ENCODE results near the gene CACNA1E.

CACNA1E gene

GRCh38 chr1:181485287-181486097 lies 2.2 kb downstream of the CACNA1E start:
- DNase-seq = peak; percentile 90

DNA sequence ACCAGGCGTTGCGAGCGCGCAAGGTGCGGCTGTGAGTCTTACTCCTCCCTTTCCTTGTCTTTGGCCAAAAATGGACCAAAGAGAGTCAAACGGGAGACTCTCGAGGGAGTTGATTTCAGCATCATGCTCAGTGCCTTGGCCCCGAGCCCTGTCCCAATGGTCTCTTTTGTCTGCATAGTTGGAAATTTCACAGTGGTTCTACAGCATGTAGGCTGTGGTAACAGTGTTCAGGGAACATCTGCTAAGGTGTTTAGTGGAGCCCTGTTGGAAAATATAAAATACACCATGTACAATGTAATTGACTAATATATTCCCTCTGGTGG lies 2.7 kb downstream of the CACNA1E start:
- no peak for DNase-seq

DNA sequence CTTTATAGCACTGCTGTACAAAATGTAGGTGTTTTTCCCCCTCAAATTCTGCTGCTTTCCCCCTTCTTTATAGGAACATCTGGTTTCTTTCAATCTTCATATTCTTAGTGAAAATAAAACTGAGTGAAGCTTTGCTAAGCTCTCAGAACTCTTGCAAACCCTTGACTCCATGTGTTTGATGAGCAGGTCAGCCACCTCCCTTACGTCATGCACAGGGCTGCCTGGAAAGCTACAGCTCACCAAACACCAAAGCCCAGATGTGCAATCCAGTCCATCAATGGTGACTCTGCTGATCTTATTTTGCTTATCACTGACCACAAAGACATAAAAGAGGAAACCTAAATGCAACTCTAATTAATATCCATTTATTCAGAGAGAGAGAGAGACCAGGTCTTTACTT lies 5.5 kb downstream of the CACNA1E start:
- no peak for DNase-seq

- no peak for DNase-seq
These were observed 7.0 kb downstream of the CACNA1E start for GRCh38 chr1:181490276-181490675.

DNA sequence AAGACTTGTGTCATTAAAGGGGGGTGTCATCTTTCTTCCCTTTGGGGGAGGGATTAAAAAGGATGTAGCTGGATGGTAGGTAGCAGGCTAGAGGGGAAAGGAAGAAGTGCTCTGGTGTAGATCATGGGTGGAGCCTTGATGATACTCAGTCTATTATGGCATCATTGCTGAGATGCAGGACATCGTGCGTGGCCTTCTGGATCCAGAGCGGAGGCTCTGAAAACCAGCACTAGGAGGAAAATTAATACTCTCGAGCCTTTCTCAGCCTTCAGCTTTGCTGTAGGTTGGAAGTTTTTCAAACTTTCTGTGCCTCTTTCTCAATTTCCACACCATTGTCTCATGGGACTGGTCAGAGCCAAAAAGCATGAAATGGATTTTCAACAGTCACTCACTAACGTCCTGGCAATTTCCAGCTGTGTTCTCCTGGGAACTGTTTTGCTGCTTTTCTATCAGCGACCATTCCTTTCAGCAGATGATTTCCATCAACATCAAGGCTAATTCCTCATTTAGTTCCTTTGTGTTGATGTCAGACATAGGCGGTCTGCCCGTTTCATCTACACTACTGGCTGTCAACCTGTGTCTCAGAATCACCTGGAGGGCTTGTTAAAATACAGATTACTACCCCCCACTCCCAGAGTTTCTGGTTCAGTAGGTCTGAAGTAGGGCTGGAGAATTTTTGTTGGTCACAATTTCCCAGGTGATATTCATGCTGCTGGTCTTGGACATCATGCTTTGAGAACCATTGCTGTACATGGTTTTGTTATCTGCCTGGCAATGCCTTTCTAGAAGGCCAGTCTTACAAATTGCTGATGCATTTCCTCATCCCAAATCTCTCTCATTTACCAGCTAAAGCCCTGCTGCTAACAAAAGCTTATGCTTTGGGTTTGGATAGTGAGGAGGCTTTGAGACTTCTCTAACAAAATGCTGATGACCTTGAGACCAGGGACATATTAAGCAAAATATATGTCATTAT lies 7.7 kb downstream of the CACNA1E start:
- no peak for DNase-seq

DNA sequence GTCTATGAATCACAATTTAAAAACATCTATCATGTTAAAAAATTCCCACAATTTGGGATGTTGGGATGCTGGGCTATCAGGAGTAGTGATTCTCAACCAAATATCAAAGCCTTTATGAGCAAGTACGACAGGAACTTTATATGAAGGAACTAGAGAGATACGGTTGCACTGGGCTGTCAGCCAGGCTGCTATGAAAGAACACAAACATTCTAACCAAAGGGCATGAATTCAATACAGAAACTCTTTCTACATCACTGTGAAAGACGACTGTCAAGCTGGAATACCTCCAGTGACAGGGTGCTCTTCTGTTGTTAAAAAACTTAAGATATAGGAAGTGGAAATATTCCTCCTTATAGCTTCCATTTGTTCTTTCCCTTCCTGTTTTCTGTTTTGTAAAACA lies 9.8 kb downstream of the CACNA1E start:
- DNase-seq = no peak

- DNase-seq = no peak
These were observed 10.6 kb downstream of the CACNA1E start for GRCh38 chr1:181493885-181494284.

DNA sequence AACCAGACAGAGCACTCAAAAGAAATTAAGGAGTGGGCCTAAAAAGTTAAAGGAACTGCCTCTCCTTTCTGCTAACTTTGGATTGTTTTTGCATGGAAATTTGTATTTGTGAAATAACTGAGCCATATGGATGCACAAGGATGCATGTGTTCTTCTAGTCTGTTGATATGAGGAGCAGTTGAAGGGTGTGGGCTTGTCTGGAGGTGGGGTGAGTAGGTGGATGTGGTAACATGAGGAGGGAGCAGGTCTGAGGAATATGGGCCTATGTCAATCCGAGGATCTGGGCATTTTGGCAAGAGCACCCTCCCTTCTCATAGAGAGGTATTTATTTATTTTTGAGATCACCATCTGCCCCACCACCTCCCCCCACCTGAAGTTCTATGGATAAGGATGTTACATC lies 13.4 kb downstream of the CACNA1E start:
- no peak for DNase-seq

- no peak for DNase-seq
These were observed 14.6 kb downstream of the CACNA1E start for GRCh38 chr1:181497870-181498269.

- no peak for DNase-seq
These were observed 16.5 kb downstream of the CACNA1E start for GRCh38 chr1:181499825-181500224.

GRCh38 chr1:181500636-181501035 lies 17.3 kb downstream of the CACNA1E start:
- DNase-seq = no peak

DNA sequence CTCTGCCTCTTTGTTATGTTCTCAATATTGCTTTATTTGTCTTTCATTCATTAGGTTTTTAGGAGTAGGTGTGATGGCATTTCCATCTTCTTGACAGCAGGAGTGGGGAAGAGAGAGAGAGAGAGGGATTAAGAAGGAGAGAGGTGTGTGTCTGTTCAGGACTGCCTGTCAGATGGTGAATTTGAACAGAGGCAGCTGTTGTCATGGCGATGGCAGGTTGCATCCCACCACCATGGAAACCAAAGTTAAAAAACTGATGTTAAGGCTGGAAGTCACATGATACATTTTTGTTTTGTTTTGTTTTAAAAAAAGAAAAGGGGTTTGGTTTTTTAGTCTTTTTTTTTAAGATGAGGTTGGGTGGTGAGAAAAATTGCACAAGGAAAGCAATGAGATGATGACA lies 18.3 kb downstream of the CACNA1E start:
- no peak for DNase-seq

DNA sequence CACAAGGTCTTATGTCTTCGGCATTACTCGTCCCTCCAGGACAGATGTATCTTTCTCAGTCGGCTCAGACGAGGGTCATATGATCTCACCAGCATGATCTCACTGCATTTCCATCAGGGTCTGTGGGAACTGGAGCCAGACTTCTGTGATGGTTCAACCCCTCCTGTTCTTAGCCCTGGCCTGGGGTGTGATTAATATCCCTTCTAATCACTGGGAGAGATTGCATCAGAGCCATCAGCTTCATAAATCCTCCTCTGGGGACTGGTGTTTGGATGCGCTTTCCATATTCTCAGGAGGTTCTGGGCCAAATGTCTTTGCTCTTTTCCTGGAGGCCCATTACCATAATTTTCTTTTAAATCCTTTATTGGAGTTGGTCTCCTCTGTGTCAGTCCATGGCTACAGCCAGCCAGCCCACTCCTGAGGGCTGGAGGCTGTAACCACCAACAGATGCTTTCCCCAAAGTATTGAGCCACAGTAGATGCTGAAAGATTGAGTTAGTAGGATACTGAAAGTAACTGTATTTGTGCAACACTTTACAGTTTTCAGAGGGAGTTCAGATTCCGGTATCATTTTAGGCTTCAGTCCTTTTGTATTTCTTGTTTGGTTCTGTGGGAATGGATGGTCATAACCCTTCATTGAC lies 20.0 kb downstream of the CACNA1E start:
- DNase-seq = no peak

- DNase-seq = peak; percentile 46
These were observed 21.1 kb downstream of the CACNA1E start for GRCh38 chr1:181504399-181504842.

DNA sequence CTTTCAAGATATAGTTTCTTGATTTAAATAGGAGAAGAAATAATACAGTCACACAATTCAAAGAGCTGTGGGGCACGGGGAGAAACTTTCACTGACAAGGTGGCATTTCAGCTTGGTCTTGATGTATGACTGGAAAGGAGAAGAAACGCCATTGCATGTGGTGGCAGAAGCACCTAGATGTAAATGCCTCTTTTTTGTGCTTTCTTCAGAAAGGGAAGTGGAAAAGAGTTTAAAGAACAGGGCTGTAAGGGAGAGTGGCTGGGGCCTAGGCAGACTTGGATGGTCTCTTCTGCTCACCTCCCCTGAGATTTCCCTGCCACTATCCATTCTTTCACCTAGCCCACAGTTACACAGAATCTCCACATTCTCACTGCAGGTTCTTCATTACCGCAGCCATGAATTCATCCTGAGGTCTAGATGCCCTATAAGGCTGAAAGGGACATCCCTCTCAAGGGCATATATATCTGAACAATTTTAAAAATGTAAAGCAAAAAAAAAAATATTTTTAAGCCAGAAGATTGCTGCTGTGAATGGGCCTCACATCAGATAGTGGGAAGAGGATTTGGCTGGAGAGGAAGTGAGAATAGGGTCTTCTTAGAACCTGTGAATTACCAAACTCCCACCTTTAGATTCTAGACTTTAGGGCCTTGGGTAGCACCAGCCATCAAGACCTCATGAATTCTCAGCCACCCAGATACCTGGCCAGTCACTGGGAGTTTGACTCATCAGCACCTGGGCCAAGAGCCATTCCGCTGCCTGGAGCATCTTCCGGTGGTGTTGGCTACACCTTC lies 23.4 kb downstream of the CACNA1E start:
- DNase-seq = no peak

GRCh38 chr1:181508486-181509165 lies 25.3 kb downstream of the CACNA1E start:
- DNase-seq = no peak

DNA sequence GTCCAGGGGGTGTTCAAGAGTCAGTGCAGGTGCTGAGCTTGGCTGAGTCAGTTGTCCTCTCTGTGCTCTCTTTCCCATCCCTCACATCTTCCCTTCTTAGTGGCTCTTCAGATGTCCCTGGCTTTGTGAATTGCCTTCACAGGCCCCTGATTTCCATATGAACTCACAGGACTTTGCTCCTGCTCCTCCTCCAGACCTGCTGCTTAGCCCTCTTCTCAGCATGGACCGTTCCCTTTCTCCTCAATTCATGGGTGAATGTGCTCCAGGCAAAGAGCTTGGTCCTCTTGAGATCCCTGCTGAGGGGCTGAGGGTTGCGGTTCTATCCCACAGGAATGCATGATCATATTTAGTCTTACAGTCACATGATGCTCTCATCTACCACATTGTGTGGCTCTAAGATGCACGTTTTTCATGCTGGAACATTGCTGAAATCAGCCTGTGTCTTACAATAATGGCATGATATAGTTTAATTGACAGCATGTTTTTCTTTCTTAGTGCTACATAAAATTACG lies 30.5 kb downstream of the CACNA1E start:
- DNase-seq = no peak

GRCh38 chr1:181514298-181515290 lies 31.3 kb downstream of the CACNA1E start:
- DNase-seq = peak; percentile 23

- DNase-seq = no peak
These were observed 33.4 kb downstream of the CACNA1E start for GRCh38 chr1:181516706-181517105.

DNA sequence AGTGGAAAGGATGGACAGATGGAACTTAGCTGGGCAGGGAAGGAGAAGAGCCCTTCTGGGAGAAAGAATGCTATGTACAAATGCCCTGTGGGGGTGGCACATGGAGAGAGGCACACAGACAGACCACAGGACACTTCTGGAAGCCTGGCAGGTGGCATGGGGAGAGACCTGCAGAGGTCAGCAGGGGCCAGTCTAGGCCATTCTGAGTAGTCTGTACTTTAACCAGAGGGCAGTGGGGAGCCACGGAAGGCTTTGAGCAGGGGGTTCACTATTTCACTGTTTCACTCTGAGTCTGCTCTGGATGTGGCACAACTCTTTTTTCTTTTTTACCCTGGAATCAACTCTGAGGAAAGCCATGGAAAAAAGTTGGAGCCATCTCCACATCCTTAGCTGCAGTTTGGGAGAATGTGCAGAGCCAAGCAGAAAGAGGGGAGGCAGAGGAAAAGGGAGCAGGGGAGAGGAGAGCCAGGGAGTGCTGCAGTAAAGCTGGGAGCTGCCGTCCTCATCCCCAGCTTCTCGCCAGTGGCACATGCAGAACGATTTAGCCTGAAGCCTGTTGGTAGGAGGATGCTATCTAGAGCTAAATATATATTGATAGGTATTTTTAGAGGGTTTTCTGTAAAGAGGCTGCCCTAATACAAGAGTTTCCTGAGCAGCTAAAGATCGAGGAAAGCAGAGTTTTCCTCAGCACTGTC lies 34.0 kb downstream of the CACNA1E start:
- no peak for DNase-seq
